HG02798 (cell line): ENCODE measurements around the gene PKM.
"Not testable (repeated sequence)": the region's sequence is repeated elsewhere in the genome, so short reads cannot be mapped to it uniquely, and the experiment has no call there.

Source experiments
- ATAC-seq: cut with Tn5 transposase; IDR thresholded peaks from one replicate; pipeline ENCODE4 v1.9.1; 2021; ENCODE audit warnings: mild to moderate bottlenecking; ENCODE audit not compliant: unreplicated experiment, poor library complexity

The PKM gene

GRCh38 chr15:72231066-72231832, at the start of gene PKM:
Gene PKM, minus strand, starts transcription at chr15:72231190. Its CDS starts 12,093 bp downstream, at chr15:72219097.
- ATAC-seq = peak; percentile 64

GRCh38 chr15:72280751-72281150, 49.8 kb upstream of the PKM start:
- no peak for ATAC-seq

- no peak for ATAC-seq
Measured at GRCh38 chr15:72278737-72279136, 47.7 kb upstream of the PKM start.

GRCh38 chr15:72276326-72276700, 45.3 kb upstream of the PKM start:
- ATAC-seq = no peak

GRCh38 chr15:72275635-72276325, 44.8 kb upstream of the PKM start:
- ATAC-seq = not testable (repeated sequence)

GRCh38 chr15:72272997-72273352, 42.0 kb upstream of the PKM start:
- no peak for ATAC-seq

GRCh38 chr15:72272213-72272996, 41.4 kb upstream of the PKM start, which contains the start of gene PARP6:
Gene PARP6, minus strand, starts transcription at chr15:72272554. Its CDS starts 5,077 bp downstream, at chr15:72267477.
- ATAC-seq = peak; percentile 97

GRCh38 chr15:72271895-72272212, 40.9 kb upstream of the PKM start:
- ATAC-seq = no peak

GRCh38 chr15:72271221-72271620, 40.2 kb upstream of the PKM start:
- no peak for ATAC-seq

- no peak for ATAC-seq
Measured at GRCh38 chr15:72269739-72270138, 38.7 kb upstream of the PKM start.

- ATAC-seq = no peak
Measured at GRCh38 chr15:72265031-72265430, 34.0 kb upstream of the PKM start.

- ATAC-seq = no peak
Measured at GRCh38 chr15:72252663-72253299, 21.8 kb upstream of the PKM start.

- no peak for ATAC-seq
Measured at GRCh38 chr15:72249142-72249810, 18.3 kb upstream of the PKM start.

GRCh38 chr15:72248514-72248913, 17.5 kb upstream of the PKM start:
- no peak for ATAC-seq

- no peak for ATAC-seq
Measured at GRCh38 chr15:72242775-72243370, 11.9 kb upstream of the PKM start.

GRCh38 chr15:72239652-72240051, 8.7 kb upstream of the PKM start:
- ATAC-seq = no peak

GRCh38 chr15:72238586-72238985, 7.6 kb upstream of the PKM start:
- no peak for ATAC-seq

- no peak for ATAC-seq
Measured at GRCh38 chr15:72237853-72238224, 6.8 kb upstream of the PKM start.

- ATAC-seq = peak; percentile 79
Measured at GRCh38 chr15:72237029-72237852, 6.3 kb upstream of the PKM start.
